ENCODE results near the gene EHHADH. TPM values are rescaled to one million over a fixed set of nuclear protein-coding genes. Genes with fewer than 3 reads are reported as not detected.
A peak's percentile ranks its signal among the peaks of the same experiment; 100 is the strongest.

Gene EHHADH
- total and polyA plus RNA-seq, 2 of the 13 experiments (the other 11 are each of a cell fraction or from before 2014, with no cell fraction given), result 14.5 to 38.9 TPM

- TF ChIP-seq ZNF460 (CRISPR knock-in tag; IDR thresholded peaks at IDR 0.05; ENCODE audit: borderline replicate concordance), result no peak
- TF ChIP-seq YEATS4 (CRISPR knock-in tag; IDR thresholded peaks at IDR 0.05; ENCODE audit: borderline replicate concordance), result peak; percentile 84
- TF ChIP-seq, protein P1, sequence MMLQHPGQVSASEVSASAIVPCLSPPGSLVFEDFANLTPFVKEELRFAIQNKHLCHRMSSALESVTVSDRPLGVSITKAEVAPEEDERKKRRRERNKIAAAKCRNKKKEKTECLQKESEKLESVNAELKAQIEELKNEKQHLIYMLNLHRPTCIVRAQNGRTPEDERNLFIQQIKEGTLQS (CRISPR knock-in tag; IDR thresholded peaks at IDR 0.05), result peak; percentile 26; the same call in 1 of the 2 replicates
- TF ChIP-seq AGO2 (optimal IDR thresholded peaks at IDR 0.05; ENCODE audit: low read depth, low read length), result peak; percentile 76
- no peak for TF ChIP-seq FOXK2 (IDR thresholded peaks at IDR 0.05)
- TF ChIP-seq, protein P2, sequence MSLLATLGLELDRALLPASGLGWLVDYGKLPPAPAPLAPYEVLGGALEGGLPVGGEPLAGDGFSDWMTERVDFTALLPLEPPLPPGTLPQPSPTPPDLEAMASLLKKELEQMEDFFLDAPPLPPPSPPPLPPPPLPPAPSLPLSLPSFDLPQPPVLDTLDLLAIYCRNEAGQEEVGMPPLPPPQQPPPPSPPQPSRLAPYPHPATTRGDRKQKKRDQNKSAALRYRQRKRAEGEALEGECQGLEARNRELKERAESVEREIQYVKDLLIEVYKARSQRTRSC (CRISPR knock-in tag; IDR thresholded peaks at IDR 0.05; ENCODE audit: low read depth), result no peak
- 0 out of 2 replicates have a peak, but pooled peaks have one; percentile 33 for TF ChIP-seq ZNF331 (CRISPR knock-in tag; IDR thresholded peaks at IDR 0.05)
- TF ChIP-seq MAZ (IDR thresholded peaks at IDR 0.05; ENCODE audit: borderline replicate concordance, low read depth, low read length), result peak; percentile 37; the same call in 1 of the 2 replicates
- peak; percentile 65; the same call in 1 of the 2 replicates for TF ChIP-seq MAZ (CRISPR knock-in tag; IDR thresholded peaks at IDR 0.05; ENCODE audit: low read depth)
- TF ChIP-seq TGIF2 (CRISPR knock-in tag; IDR thresholded peaks at IDR 0.05), result peak; percentile 60; the same call in 1 of the 2 replicates
- 0 out of 2 replicates have a peak, but pooled peaks have one; percentile 61 for TF ChIP-seq ZNF34 (CRISPR knock-in tag; IDR thresholded peaks at IDR 0.05; ENCODE audit: borderline replicate concordance)
- TF ChIP-seq, protein P3, sequence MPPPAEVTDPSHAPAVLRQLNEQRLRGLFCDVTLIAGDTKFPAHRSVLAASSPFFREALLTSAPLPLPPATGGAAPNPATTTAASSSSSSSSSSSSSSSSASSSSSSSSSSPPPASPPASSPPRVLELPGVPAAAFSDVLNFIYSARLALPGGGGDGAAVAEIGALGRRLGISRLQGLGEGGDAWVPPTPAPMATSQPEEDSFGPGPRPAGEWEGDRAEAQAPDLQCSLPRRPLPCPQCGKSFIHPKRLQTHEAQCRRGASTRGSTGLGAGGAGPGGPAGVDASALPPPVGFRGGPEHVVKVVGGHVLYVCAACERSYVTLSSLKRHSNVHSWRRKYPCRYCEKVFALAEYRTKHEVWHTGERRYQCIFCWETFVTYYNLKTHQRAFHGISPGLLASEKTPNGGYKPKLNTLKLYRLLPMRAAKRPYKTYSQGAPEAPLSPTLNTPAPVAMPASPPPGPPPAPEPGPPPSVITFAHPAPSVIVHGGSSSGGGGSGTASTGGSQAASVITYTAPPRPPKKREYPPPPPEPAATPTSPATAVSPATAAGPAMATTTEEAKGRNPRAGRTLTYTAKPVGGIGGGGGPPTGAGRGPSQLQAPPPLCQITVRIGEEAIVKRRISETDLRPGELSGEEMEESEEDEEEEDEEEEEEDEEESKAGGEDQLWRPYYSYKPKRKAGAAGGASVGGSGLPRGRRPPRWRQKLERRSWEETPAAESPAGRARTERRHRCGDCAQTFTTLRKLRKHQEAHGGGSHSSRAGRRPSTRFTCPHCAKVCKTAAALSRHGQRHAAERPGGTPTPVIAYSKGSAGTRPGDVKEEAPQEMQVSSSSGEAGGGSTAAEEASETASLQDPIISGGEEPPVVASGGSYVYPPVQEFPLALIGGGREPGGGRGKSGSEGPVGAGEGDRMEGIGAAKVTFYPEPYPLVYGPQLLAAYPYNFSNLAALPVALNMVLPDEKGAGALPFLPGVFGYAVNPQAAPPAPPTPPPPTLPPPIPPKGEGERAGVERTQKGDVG (CRISPR knock-in tag; IDR thresholded peaks at IDR 0.05; ENCODE audit: borderline replicate concordance), result no peak
- TF ChIP-seq, protein P4, sequence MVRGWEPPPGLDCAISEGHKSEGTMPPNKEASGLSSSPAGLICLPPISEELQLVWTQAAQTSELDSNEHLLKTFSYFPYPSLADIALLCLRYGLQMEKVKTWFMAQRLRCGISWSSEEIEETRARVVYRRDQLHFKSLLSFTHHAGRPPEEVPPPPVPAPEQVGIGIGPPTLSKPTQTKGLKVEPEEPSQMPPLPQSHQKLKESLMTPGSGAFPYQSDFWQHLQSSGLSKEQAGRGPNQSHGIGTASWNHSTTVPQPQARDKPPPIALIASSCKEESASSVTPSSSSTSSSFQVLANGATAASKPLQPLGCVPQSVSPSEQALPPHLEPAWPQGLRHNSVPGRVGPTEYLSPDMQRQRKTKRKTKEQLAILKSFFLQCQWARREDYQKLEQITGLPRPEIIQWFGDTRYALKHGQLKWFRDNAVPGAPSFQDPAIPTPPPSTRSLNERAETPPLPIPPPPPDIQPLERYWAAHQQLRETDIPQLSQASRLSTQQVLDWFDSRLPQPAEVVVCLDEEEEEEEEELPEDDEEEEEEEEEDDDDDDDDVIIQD (CRISPR knock-in tag; IDR thresholded peaks at IDR 0.05; ENCODE audit: low read depth), result 0 out of 2 replicates have a peak, but pooled peaks have one; percentile 37
- no peak for TF ChIP-seq ZNF713 (CRISPR knock-in tag; IDR thresholded peaks at IDR 0.05)
- peak; percentile 43; the same call in 1 of the 2 replicates for TF ChIP-seq ZNF598 (CRISPR knock-in tag; IDR thresholded peaks at IDR 0.05; ENCODE audit: borderline replicate concordance)
- no peak for TF ChIP-seq NONO (IDR thresholded peaks at IDR 0.05)
- peak; percentile 16; the same call in 1 of the 2 replicates for TF ChIP-seq NONO (CRISPR knock-in tag; conservative IDR thresholded peaks at IDR 0.05)
- peak; percentile 60; the same call in 1 of the 2 replicates for TF ChIP-seq ZNF232 (CRISPR knock-in tag; IDR thresholded peaks at IDR 0.05; ENCODE audit: borderline replicate concordance)
- TF ChIP-seq POLR2A (IDR thresholded peaks at IDR 0.05; ENCODE audit: insufficient read depth in 1 of 2, low read depth in 2 of 2, low read length in 2 of 2), result peak; percentile 96 to 98
- 0 out of 2 replicates have a peak, but pooled peaks have one; percentile 25 for TF ChIP-seq ELF1 (CRISPR knock-in tag; IDR thresholded peaks at IDR 0.05)
- TF ChIP-seq GLI4 (CRISPR knock-in tag; IDR thresholded peaks at IDR 0.05; ENCODE audit: borderline replicate concordance), result no peak
- TF ChIP-seq, protein P5, sequence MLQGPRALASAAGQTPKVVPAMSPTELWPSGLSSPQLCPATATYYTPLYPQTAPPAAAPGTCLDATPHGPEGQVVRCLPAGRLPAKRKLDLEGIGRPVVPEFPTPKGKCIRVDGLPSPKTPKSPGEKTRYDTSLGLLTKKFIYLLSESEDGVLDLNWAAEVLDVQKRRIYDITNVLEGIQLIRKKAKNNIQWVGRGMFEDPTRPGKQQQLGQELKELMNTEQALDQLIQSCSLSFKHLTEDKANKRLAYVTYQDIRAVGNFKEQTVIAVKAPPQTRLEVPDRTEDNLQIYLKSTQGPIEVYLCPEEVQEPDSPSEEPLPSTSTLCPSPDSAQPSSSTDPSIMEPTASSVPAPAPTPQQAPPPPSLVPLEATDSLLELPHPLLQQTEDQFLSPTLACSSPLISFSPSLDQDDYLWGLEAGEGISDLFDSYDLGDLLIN (CRISPR knock-in tag; IDR thresholded peaks at IDR 0.05; ENCODE audit: borderline replicate concordance), result no peak
- TF ChIP-seq HDAC2 (CRISPR knock-in tag; IDR thresholded peaks at IDR 0.05), result peak; percentile 57
Observed at GRCh38 chr3:185253645-185254410, at the start of gene EHHADH (continued).
